ENCODE measurements around the gene JADE2.

GRCh38 chr5:134525683-134526482 lies 413 bp downstream of the JADE2 start:
- TF ChIP-seq, protein P1, sequence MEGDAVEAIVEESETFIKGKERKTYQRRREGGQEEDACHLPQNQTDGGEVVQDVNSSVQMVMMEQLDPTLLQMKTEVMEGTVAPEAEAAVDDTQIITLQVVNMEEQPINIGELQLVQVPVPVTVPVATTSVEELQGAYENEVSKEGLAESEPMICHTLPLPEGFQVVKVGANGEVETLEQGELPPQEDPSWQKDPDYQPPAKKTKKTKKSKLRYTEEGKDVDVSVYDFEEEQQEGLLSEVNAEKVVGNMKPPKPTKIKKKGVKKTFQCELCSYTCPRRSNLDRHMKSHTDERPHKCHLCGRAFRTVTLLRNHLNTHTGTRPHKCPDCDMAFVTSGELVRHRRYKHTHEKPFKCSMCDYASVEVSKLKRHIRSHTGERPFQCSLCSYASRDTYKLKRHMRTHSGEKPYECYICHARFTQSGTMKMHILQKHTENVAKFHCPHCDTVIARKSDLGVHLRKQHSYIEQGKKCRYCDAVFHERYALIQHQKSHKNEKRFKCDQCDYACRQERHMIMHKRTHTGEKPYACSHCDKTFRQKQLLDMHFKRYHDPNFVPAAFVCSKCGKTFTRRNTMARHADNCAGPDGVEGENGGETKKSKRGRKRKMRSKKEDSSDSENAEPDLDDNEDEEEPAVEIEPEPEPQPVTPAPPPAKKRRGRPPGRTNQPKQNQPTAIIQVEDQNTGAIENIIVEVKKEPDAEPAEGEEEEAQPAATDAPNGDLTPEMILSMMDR (conservative IDR thresholded peaks at IDR 0.05), result no peak
- no peak for TF ChIP-seq ZFX (IDR thresholded peaks at IDR 0.05)

All from C4-2B (cell line).